ENCODE measurements around the gene PCGF2. TPM values are rescaled to one million over a fixed set of nuclear protein-coding genes. Genes with fewer than 3 reads are reported as not detected.

The PCGF2 gene
- polyA plus RNA-seq, 3 donors: 0.60 TPM; not detected in 2

DNA sequence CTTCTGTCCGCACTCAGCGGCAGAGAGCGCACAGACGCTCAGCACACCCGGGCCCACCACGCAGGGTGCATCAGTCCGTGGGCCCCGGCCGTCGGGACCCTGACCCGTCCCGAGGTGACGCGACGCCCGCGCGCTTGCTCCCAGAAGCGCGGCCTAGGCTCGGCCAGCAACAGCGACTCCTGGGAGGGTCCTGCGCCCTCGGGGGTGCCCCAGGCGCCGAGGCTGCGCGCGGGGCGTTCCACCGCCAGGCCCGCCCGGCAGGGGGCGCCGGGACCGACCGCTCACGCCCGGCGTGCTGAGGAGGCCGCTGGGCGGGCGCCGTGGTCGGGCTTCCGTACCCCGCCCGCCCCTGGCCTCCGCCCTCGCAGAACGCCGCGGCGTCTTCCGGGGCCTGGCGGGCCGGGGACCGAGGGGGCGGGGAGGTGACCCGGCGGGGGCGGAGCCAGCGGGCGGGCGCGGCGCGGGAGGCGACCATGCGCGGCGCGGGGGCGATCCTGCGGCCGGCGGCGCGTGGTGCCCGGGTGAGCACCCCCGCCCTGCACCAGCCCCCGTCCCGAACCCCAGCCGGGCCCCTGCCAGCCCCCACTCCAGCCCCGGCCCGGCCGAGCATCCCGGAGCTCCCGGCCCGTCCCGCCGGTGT lies 18.1 kb downstream of the PCGF2 start, which contains the start of gene CISD3:
Gene CISD3 (plus strand): TSS at position 456 of the 640 bp plus-strand sequence. CDS start 18 bp downstream, at position 474.
- Histone ChIP-seq H3K4me1 (ENCODE audit: control insufficient read depth in 1 of 2, insufficient read depth in 2 of 2, low read length in 2 of 2) (peaks cover 47 to 50% of the 10 kb centered on the region in 2 donors), H3K9me3 (replicated peaks in 1 of 2; ENCODE audit: control insufficient read depth in 1 of 2, insufficient read depth in 1 of 2, low read length in 2 of 2) (no peaks in the 10 kb centered on the region), H3K27me3 (ENCODE audit: control insufficient read depth in 2 of 2, insufficient read depth in 2 of 2, low read length in 2 of 2) (no peaks in the 10 kb centered on the region), H3K9ac (ENCODE audit: insufficient read depth, low read length, poor library complexity, severe bottlenecking) (peak within 1 kb of the TSS; percentile 76), H3K79me2 (ENCODE audit: insufficient read depth, low read length) (no peaks in the 10 kb centered on the region), H4K20me1 (ENCODE audit: insufficient read depth, low read length) (peaks cover 3% of the 10 kb centered on the region), H3K36me3 (replicated peaks in 1 of 2; ENCODE audit: control insufficient read depth in 1 of 2, insufficient read depth in 2 of 2, low read length in 2 of 2) (peaks cover 5 to 10% of the 10 kb centered on the region in 2 donors), H2AFZ (ENCODE audit: insufficient read depth, low read depth, low read length, poor library complexity, severe bottlenecking) (peak within 1 kb of the TSS; percentile 88), H3K27ac (ENCODE audit: low read depth in 1 of 2, low read length in 2 of 2) (peak within 1 kb of the TSS; percentile 16 to 81), H3K4me2 (replicated peaks; ENCODE audit: extremely low read depth, low read length, poor library complexity, severe bottlenecking) (peak within 1 kb of the TSS; percentile 83), H3K4me3 (replicated peaks in 1 of 3; ENCODE audit: low read depth in 2 of 3, low read length in 3 of 3) (peak within 1 kb of the TSS; percentile 66 to 94 (median 89))
- intact Hi-C loops (cut with micrococcal nuclease): loop anchor here in 1 of 2 donors (1.0 to 2.0 kb wide), 2 partner anchors 22 to 29 kb away; partner anchors contain the start of gene PSMB3
- H3K4me1 Mint-ChIP-seq: peaks cover 53% of the 10 kb centered on the region
- under 1% methylated on average over 91 of the region's 92 CpGs for WGBS (ENCODE audit: insufficient coverage)
- H3K27ac Mint-ChIP-seq: peak within 1 kb of the TSS; percentile 78 to 93 (median 89)
- peaks cover 0 to 3% (median 0%) of the 10 kb centered on the region in 7 donors for H3K9me3 Mint-ChIP-seq
- H3K27me3 Mint-ChIP-seq (ENCODE audit: low read depth in 3 of 3): peaks cover 0 to 8% (median 0%) of the 10 kb centered on the region in 3 donors
- H3K36me3 Mint-ChIP-seq: peaks cover 21 to 32% of the 10 kb centered on the region in 2 donors
- TF ChIP-seq, protein P1, sequence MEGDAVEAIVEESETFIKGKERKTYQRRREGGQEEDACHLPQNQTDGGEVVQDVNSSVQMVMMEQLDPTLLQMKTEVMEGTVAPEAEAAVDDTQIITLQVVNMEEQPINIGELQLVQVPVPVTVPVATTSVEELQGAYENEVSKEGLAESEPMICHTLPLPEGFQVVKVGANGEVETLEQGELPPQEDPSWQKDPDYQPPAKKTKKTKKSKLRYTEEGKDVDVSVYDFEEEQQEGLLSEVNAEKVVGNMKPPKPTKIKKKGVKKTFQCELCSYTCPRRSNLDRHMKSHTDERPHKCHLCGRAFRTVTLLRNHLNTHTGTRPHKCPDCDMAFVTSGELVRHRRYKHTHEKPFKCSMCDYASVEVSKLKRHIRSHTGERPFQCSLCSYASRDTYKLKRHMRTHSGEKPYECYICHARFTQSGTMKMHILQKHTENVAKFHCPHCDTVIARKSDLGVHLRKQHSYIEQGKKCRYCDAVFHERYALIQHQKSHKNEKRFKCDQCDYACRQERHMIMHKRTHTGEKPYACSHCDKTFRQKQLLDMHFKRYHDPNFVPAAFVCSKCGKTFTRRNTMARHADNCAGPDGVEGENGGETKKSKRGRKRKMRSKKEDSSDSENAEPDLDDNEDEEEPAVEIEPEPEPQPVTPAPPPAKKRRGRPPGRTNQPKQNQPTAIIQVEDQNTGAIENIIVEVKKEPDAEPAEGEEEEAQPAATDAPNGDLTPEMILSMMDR (IDR thresholded peaks at IDR 0.05): peak; percentile 78
- peak within 1 kb of the TSS; percentile 88 to 94 for H3K4me3 Mint-ChIP-seq
- peak; percentile 80 to 84 (median 84) for DNase-seq

DNA sequence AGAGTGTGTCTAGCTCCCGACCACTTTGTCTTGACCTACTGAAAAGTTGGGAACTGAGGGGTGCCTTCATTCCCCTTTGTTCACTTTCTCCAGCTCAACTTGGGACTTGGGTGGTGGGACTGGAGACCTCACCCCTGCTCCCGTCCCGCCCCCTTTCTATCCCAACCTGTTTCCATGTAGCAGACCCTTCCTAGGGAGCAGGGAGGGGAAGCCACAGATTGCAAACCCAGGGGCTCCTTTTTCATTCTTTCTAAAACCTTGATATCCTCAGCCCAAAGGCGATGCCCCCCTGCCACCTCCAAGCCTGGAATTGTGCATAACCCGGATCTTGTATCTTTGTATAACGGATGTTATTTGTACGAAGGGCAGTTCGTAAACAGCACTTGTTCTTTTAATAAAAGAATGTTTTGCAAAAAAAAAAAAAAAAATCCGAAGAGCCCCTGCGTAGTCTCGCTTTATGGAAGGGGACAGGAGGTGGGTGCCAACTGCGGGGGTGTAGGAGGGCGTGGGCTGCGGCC lies 18.7 kb downstream of the PCGF2 start:
- H4K20me1 ChIP-seq (ENCODE audit: insufficient read depth, low read length): peaks cover 3% of the 10 kb centered on the region
- peaks cover 58% of the 10 kb centered on the region for H3K4me1 Mint-ChIP-seq
- intact Hi-C loops (cut with micrococcal nuclease): no loop called here
- peaks cover 0 to 8% (median 0%) of the 10 kb centered on the region in 3 donors for H3K27me3 Mint-ChIP-seq (ENCODE audit: low read depth in 3 of 3)
- H3K9me3 Mint-ChIP-seq: peaks cover 0 to 3% (median 0%) of the 10 kb centered on the region in 7 donors
- no peaks in the 10 kb centered on the region for H3K9me3 ChIP-seq (replicated peaks in 1 of 2; ENCODE audit: control insufficient read depth in 1 of 2, insufficient read depth in 1 of 2, low read length in 2 of 2)
- no peak for DNase-seq
- TF ChIP-seq, protein P1 (IDR thresholded peaks at IDR 0.05): no peak
- H3K36me3 Mint-ChIP-seq: peaks cover 23 to 31% of the 10 kb centered on the region in 2 donors
- no peaks in the 10 kb centered on the region for H3K79me2 ChIP-seq (ENCODE audit: insufficient read depth, low read length)
- peak overlapping the region; percentile 66 to 67 for H3K4me3 Mint-ChIP-seq
- peak overlapping the region; percentile 88 for H2AFZ ChIP-seq (ENCODE audit: insufficient read depth, low read depth, low read length, poor library complexity, severe bottlenecking)
- WGBS (ENCODE audit: insufficient coverage): 2% methylated on average over 6 of the region's 14 CpGs
- peaks cover 5 to 9% of the 10 kb centered on the region in 2 donors for H3K36me3 ChIP-seq (replicated peaks in 1 of 2; ENCODE audit: control insufficient read depth in 1 of 2, insufficient read depth in 2 of 2, low read length in 2 of 2)
- H3K9ac ChIP-seq (ENCODE audit: insufficient read depth, low read length, poor library complexity, severe bottlenecking): peak overlapping the region; percentile 76
- H3K4me3 ChIP-seq (replicated peaks in 1 of 3; ENCODE audit: low read depth in 2 of 3, low read length in 3 of 3): peak overlapping the region; percentile 38 to 78 (median 54)
- peaks cover 53 to 56% of the 10 kb centered on the region in 2 donors for H3K4me1 ChIP-seq (ENCODE audit: control insufficient read depth in 1 of 2, insufficient read depth in 2 of 2, low read length in 2 of 2)
- peak overlapping the region in 5 of 7 donors; percentile 13 to 84 (median 72) for H3K27ac Mint-ChIP-seq
- peak overlapping the region; percentile 16 to 81 for H3K27ac ChIP-seq (ENCODE audit: low read depth in 1 of 2, low read length in 2 of 2)
- H3K27me3 ChIP-seq (ENCODE audit: control insufficient read depth in 2 of 2, insufficient read depth in 2 of 2, low read length in 2 of 2): no peaks in the 10 kb centered on the region
- peak overlapping the region; percentile 83 for H3K4me2 ChIP-seq (replicated peaks; ENCODE audit: extremely low read depth, low read length, poor library complexity, severe bottlenecking)
